Measurements from ENCODE around the gene EXOC6.
"Not testable (repeated sequence)": the region's sequence is repeated elsewhere in the genome, so short reads cannot be mapped to it uniquely, and the experiment has no call there.

Gene EXOC6

GRCh38 chr10:92938841-92939240 lies 90.5 kb downstream of the EXOC6 start:
- no peak for DNase-seq (ENCODE audit: low read depth)

GRCh38 chr10:92942226-92942625 lies 93.9 kb downstream of the EXOC6 start:
- DNase-seq (ENCODE audit: low read depth), result no peak

GRCh38 chr10:92946491-92946890 lies 98.2 kb downstream of the EXOC6 start:
- DNase-seq (ENCODE audit: low read depth), result no peak

GRCh38 chr10:92952573-92952972 lies 104.3 kb downstream of the EXOC6 start:
- not testable (repeated sequence) for DNase-seq (ENCODE audit: low read depth)

GRCh38 chr10:92957223-92958010 lies 109.1 kb downstream of the EXOC6 start:
- no peak for DNase-seq (ENCODE audit: low read depth)

- DNase-seq (ENCODE audit: low read depth), result no peak
Measured at GRCh38 chr10:92961638-92962037, 113.3 kb downstream of the EXOC6 start.

- peak; percentile 21 for DNase-seq (ENCODE audit: low read depth)
Measured at GRCh38 chr10:92965314-92965713, 117.0 kb downstream of the EXOC6 start.

GRCh38 chr10:92967641-92968040 lies 119.3 kb downstream of the EXOC6 start:
- no peak for DNase-seq (ENCODE audit: low read depth)

- DNase-seq (ENCODE audit: low read depth), result no peak
Measured at GRCh38 chr10:92969151-92969550, 120.8 kb downstream of the EXOC6 start.

- DNase-seq (ENCODE audit: low read depth), result no peak
Measured at GRCh38 chr10:92970301-92971070, 122.2 kb downstream of the EXOC6 start.

GRCh38 chr10:92972066-92972870 lies 123.9 kb downstream of the EXOC6 start:
- DNase-seq (ENCODE audit: low read depth), result peak; percentile 26

- no peak for DNase-seq (ENCODE audit: low read depth)
Measured at GRCh38 chr10:92972886-92973285, 124.6 kb downstream of the EXOC6 start.

GRCh38 chr10:92976278-92976677 lies 128.0 kb downstream of the EXOC6 start:
- not testable (repeated sequence) for DNase-seq (ENCODE audit: low read depth)

GRCh38 chr10:92989250-92989649 lies 140.9 kb downstream of the EXOC6 start:
- DNase-seq (ENCODE audit: low read depth), result no peak

- no peak for DNase-seq (ENCODE audit: low read depth)
Measured at GRCh38 chr10:92990615-92991014, 142.3 kb downstream of the EXOC6 start.

GRCh38 chr10:92991513-92991912 lies 143.2 kb downstream of the EXOC6 start:
- no peak for DNase-seq (ENCODE audit: low read depth)

- no peak for DNase-seq (ENCODE audit: low read depth)
Measured at GRCh38 chr10:92993699-92994272, 145.5 kb downstream of the EXOC6 start.

GRCh38 chr10:92995509-92995908 lies 147.2 kb downstream of the EXOC6 start:
- no peak for DNase-seq (ENCODE audit: low read depth)

- DNase-seq (ENCODE audit: low read depth), result no peak
Measured at GRCh38 chr10:92997620-92998019, 149.3 kb downstream of the EXOC6 start.

GRCh38 chr10:92999191-92999590 lies 150.9 kb downstream of the EXOC6 start:
- no peak for DNase-seq (ENCODE audit: low read depth)

- peak; percentile 45 for DNase-seq (ENCODE audit: low read depth)
Measured at GRCh38 chr10:93006435-93007039, 158.2 kb downstream of the EXOC6 start.

GRCh38 chr10:93015722-93016121 lies 167.4 kb downstream of the EXOC6 start:
- no peak for DNase-seq (ENCODE audit: low read depth)
